ENCODE measurements around the gene TMPRSS13. TPM values are rescaled to one million over a fixed set of nuclear protein-coding genes. Genes with fewer than 3 reads are reported as not detected.

Gene TMPRSS13
- total RNA-seq, 2 experiments from 2014 or later: 0.79 to 1.1 TPM

DNA sequence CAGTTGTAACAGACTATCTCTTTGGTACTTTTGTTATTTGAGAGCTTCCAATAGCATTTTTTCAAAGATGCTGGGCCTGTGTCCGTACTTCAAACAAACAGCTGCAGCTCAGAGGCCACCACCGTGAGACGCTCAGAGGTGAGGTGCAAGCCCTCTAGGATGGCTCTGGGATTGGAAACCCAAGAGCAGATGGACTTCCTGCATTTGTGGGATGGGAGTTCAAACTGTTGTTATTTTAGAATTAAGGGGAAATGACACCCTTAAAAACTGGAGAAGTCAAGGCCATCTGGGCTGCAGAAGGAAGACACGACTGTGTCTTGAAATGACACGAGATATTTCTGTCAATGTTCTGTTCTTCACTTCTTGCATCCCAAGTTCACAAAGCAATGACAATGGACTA lies 47.8 kb upstream of the TMPRSS13 start:
- Histone ChIP-seq H3K4me3 (ENCODE audit: low read depth, low read length, poor library complexity, severe bottlenecking) (no peak overlapping the region), H2AFZ (ENCODE audit: low read length) (no peak overlapping the region), H3K27ac (ENCODE audit: low read depth, low read length, poor library complexity, severe bottlenecking) (no peak overlapping the region), H3K4me1 (ENCODE audit: insufficient read depth, low read length, poor library complexity, severe bottlenecking) (peaks cover 12% of the 10 kb centered on the region), H3K9me3 (ENCODE audit: low read length) (no peaks in the 10 kb centered on the region), H3K9me2 (ENCODE audit: insufficient read depth, low read length) (no peaks in the 10 kb centered on the region), H3K79me2 (ENCODE audit: insufficient read depth, low read depth, low read length) (no peaks in the 10 kb centered on the region), H4K20me1 (ENCODE audit: insufficient read depth, low read length) (no peaks in the 10 kb centered on the region), H3K4me2 (ENCODE audit: low read length) (no peak overlapping the region), H3K36me3 (ENCODE audit: insufficient read depth, low read length) (no peaks in the 10 kb centered on the region)
- CTCF ChIA-PET (ENCODE audit: unreplicated experiment): no interaction called here
- no peak for TF ChIP-seq EZH2phosphoT487 (IDR thresholded peaks at IDR 0.05; ENCODE audit: borderline replicate concordance, low read depth, low read length)
- TF ChIP-seq, protein P1, sequence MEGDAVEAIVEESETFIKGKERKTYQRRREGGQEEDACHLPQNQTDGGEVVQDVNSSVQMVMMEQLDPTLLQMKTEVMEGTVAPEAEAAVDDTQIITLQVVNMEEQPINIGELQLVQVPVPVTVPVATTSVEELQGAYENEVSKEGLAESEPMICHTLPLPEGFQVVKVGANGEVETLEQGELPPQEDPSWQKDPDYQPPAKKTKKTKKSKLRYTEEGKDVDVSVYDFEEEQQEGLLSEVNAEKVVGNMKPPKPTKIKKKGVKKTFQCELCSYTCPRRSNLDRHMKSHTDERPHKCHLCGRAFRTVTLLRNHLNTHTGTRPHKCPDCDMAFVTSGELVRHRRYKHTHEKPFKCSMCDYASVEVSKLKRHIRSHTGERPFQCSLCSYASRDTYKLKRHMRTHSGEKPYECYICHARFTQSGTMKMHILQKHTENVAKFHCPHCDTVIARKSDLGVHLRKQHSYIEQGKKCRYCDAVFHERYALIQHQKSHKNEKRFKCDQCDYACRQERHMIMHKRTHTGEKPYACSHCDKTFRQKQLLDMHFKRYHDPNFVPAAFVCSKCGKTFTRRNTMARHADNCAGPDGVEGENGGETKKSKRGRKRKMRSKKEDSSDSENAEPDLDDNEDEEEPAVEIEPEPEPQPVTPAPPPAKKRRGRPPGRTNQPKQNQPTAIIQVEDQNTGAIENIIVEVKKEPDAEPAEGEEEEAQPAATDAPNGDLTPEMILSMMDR (conservative IDR thresholded peaks at IDR 0.05; ENCODE audit: low read length): no peak
- DNase-seq (ENCODE audit: low spot score): no peak
- intact Hi-C loops (cut with micrococcal nuclease; ENCODE audit: unreplicated experiment): no loop called here
- POLR2A ChIA-PET: no interaction called here
- BruUV-seq (replicated peaks): no TSS peak

DNA sequence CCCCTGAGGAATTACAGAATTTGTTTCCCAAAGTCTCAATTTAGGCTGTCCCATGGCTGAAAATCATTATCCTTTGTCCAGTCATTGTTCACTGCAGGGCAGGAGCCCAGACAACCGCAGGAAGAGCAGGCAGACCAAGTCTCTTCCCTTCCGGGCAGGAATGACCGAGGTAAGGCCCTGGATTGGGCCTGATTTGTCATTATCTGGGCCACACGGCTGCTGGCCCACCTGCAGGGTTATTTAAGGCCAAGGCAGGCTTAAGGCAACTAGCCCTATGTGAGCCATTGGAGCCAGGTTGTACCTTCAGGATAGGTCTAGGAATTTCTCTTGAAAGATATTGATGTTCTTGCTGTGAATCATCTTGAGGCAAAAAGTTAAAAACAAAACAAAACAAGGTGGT lies 47.2 kb upstream of the TMPRSS13 start:
- CTCF ChIA-PET (ENCODE audit: unreplicated experiment): no interaction called here
- Histone ChIP-seq H3K4me1 (ENCODE audit: insufficient read depth, low read length, poor library complexity, severe bottlenecking) (peaks cover 12% of the 10 kb centered on the region), H3K4me2 (ENCODE audit: low read length) (no peak overlapping the region), H2AFZ (ENCODE audit: low read length) (no peak overlapping the region), H4K20me1 (ENCODE audit: insufficient read depth, low read length) (no peaks in the 10 kb centered on the region), H3K9me2 (ENCODE audit: insufficient read depth, low read length) (no peaks in the 10 kb centered on the region), H3K79me2 (ENCODE audit: insufficient read depth, low read depth, low read length) (no peaks in the 10 kb centered on the region), H3K4me3 (ENCODE audit: low read depth, low read length, poor library complexity, severe bottlenecking) (no peak overlapping the region), H3K9me3 (ENCODE audit: low read length) (no peaks in the 10 kb centered on the region), H3K36me3 (ENCODE audit: insufficient read depth, low read length) (no peaks in the 10 kb centered on the region), H3K27ac (ENCODE audit: low read depth, low read length, poor library complexity, severe bottlenecking) (no peak overlapping the region)
- intact Hi-C loops (cut with micrococcal nuclease; ENCODE audit: unreplicated experiment): no loop called here
- POLR2A ChIA-PET: interaction anchor here (0.6 to 1.4 kb wide), 2 partner anchors 10 to 649 kb away, joined by 4 read pairs; partner anchors contain the start of genes CEP164 and IL10RA
- no peak for DNase-seq (ENCODE audit: low spot score)
- TF ChIP-seq, protein P1 (conservative IDR thresholded peaks at IDR 0.05; ENCODE audit: low read length): no peak
- TF ChIP-seq EZH2phosphoT487 (IDR thresholded peaks at IDR 0.05; ENCODE audit: borderline replicate concordance, low read depth, low read length): no peak
- no TSS peak for BruUV-seq (replicated peaks)

DNA sequence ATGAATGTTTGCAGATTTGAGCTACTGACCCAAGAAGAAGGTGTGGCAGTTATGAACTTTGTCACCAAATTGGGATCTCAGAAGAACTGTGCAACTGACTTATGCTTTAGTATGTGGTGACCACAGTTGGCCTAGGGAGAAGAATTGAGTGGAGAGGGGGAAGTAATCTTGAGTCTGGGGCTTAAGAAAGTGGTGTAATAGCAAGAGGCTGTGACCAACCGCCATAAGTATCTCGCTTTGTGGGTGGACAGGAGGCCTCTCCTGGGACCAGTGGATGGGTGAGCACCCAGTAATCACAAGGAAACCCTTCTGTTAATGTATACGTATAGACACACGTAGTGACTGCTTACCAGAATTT lies 44.3 kb upstream of the TMPRSS13 start:
- TF ChIP-seq EZH2phosphoT487 (IDR thresholded peaks at IDR 0.05; ENCODE audit: borderline replicate concordance, low read depth, low read length): no peak
- TF ChIP-seq, protein P1 (conservative IDR thresholded peaks at IDR 0.05; ENCODE audit: low read length): no peak
- H3K4me1 ChIP-seq (ENCODE audit: insufficient read depth, low read length, poor library complexity, severe bottlenecking): no peaks in the 10 kb centered on the region
- H3K9me3 ChIP-seq (ENCODE audit: low read length): no peaks in the 10 kb centered on the region
- no peaks in the 10 kb centered on the region for H3K79me2 ChIP-seq (ENCODE audit: insufficient read depth, low read depth, low read length)
- intact Hi-C loops (cut with micrococcal nuclease; ENCODE audit: unreplicated experiment): no loop called here
- no TSS peak for BruUV-seq (replicated peaks)
- no peaks in the 10 kb centered on the region for H4K20me1 ChIP-seq (ENCODE audit: insufficient read depth, low read length)
- H3K9me2 ChIP-seq (ENCODE audit: insufficient read depth, low read length): no peaks in the 10 kb centered on the region
- no peak for DNase-seq (ENCODE audit: low spot score)
- ChIA-PET POLR2A (interaction anchor here (0.7 kb wide), 1 partner anchor 596 kb away, joined by 3 read pairs; no protein-coding TSS in a partner anchor), CTCF (ENCODE audit: unreplicated experiment) (no interaction called here)
- no peak overlapping the region for H3K4me3 ChIP-seq (ENCODE audit: low read depth, low read length, poor library complexity, severe bottlenecking)
- no peak overlapping the region for H3K4me2 ChIP-seq (ENCODE audit: low read length)
- H3K27ac ChIP-seq (ENCODE audit: low read depth, low read length, poor library complexity, severe bottlenecking): no peak overlapping the region
- no peak overlapping the region for H2AFZ ChIP-seq (ENCODE audit: low read length)
- no peaks in the 10 kb centered on the region for H3K36me3 ChIP-seq (ENCODE audit: insufficient read depth, low read length)

All from OCI-LY7 (cell line).